HG03432 (cell line): ENCODE results near the gene KRTAP11-1.

ENCODE experiments used
- ATAC-seq: cut with Tn5 transposase; IDR thresholded peaks from one replicate; pipeline ENCODE4 v1.9.1; 2021; ENCODE audit warnings: mild to moderate bottlenecking, moderate library complexity; ENCODE audit not compliant: unreplicated experiment

The KRTAP11-1 gene

GRCh38 chr21:30881480-30881879, at the start of gene KRTAP11-1:
Gene KRTAP11-1, minus strand, starts transcription at chr21:30881580. Its CDS starts 56 bp downstream, at chr21:30881524.
- ATAC-seq, result no peak

- ATAC-seq, result no peak
Observed at GRCh38 chr21:30924146-30924700, 42.8 kb upstream of the KRTAP11-1 start.

- no peak for ATAC-seq
Observed at GRCh38 chr21:30921129-30921528, 39.7 kb upstream of the KRTAP11-1 start.

GRCh38 chr21:30917557-30917956, 36.2 kb upstream of the KRTAP11-1 start:
- ATAC-seq, result no peak

GRCh38 chr21:30900881-30901280, 19.5 kb upstream of the KRTAP11-1 start:
- ATAC-seq, result no peak

GRCh38 chr21:30882866-30883597, 1.7 kb upstream of the KRTAP11-1 start:
- ATAC-seq, result no peak

GRCh38 chr21:30880914-30881313, 466 bp downstream of the KRTAP11-1 start:
- no peak for ATAC-seq

GRCh38 chr21:30874526-30874925, 6.9 kb downstream of the KRTAP11-1 start:
- ATAC-seq, result no peak

GRCh38 chr21:30847627-30848500, 33.5 kb downstream of the KRTAP11-1 start:
- no peak for ATAC-seq

- ATAC-seq, result no peak
Observed at GRCh38 chr21:30842990-30843389, 38.4 kb downstream of the KRTAP11-1 start.

GRCh38 chr21:30839304-30839703, 42.1 kb downstream of the KRTAP11-1 start:
- no peak for ATAC-seq

GRCh38 chr21:30838536-30838935, 42.8 kb downstream of the KRTAP11-1 start:
- no peak for ATAC-seq

GRCh38 chr21:30831194-30831765, 50.1 kb downstream of the KRTAP11-1 start:
- no peak for ATAC-seq
